Activated naive CD8-positive, alpha-beta T cell treated with anti-CD3 and anti-CD28 coated beads for 36 hours (primary cell): Measurements from ENCODE around the gene DBNL. TPM values are rescaled to one million over a fixed set of nuclear protein-coding genes. Genes with fewer than 3 reads are reported as not detected.

Source experiments
- DNase-seq: peaks from one replicate; pipeline ENCODE4 v3.0.0; 2021
- H3K27ac Mint-ChIP-seq: one replicate; pipeline ENCODE4 v1.8.0; 2022; ENCODE audit warnings: mild to moderate bottlenecking, moderate library complexity, mixed read lengths
- H3K27me3 Mint-ChIP-seq: one replicate; pipeline ENCODE4 v1.8.0; 2022; ENCODE audit warnings: mild to moderate bottlenecking, mixed read lengths
- H3K36me3 Mint-ChIP-seq: one replicate; pipeline ENCODE4 v1.8.0; 2021; ENCODE audit warnings: mild to moderate bottlenecking, mixed read lengths
- H3K4me1 Mint-ChIP-seq: one replicate; pipeline ENCODE4 v1.8.0; 2021; ENCODE audit warnings: mixed read lengths
- H3K4me3 Mint-ChIP-seq: one replicate; pipeline ENCODE4 v1.8.0; 2022; ENCODE audit warnings: mild to moderate bottlenecking, moderate library complexity, mixed read lengths
- H3K9me3 Mint-ChIP-seq: one replicate; pipeline ENCODE4 v1.8.0; 2022; ENCODE audit warnings: mixed read lengths
- total RNA-seq, 2 experiments: library from RNA; stranded (reverse); gene quantifications; one replicate each; pipeline ENCODE4 v1.2.3, GENCODE V29; 2021

The DBNL gene
- total RNA-seq, 2 experiments from 2014 or later: 131 to 136 TPM

DNA sequence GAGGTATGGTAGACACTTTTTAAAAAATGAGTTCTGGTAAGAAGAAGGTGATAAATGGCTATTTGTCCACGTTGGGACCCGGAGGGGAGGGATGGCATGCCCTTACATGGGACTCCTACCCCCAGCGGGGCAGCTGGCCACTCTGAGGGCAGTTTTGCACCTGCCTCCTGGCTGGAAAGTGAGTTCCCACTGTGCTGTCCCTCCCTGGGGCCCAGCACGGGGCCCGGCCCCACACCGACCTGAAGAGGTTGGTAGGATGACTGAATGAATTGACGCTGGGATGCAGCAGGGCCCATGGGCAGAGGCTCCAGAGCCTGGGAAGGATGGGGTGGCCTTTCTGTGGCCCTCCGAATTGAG, 59.0 kb downstream of the DBNL start:
- H3K9me3 Mint-ChIP-seq: no peaks in the 10 kb centered on the region
- H3K27me3 Mint-ChIP-seq: no peaks in the 10 kb centered on the region
- no peak overlapping the region for H3K27ac Mint-ChIP-seq
- DNase-seq: no peak
- H3K4me1 Mint-ChIP-seq: peaks cover 17% of the 10 kb centered on the region
- H3K36me3 Mint-ChIP-seq: peaks cover 2% of the 10 kb centered on the region
- H3K4me3 Mint-ChIP-seq: peak overlapping the region; percentile 62

DNA sequence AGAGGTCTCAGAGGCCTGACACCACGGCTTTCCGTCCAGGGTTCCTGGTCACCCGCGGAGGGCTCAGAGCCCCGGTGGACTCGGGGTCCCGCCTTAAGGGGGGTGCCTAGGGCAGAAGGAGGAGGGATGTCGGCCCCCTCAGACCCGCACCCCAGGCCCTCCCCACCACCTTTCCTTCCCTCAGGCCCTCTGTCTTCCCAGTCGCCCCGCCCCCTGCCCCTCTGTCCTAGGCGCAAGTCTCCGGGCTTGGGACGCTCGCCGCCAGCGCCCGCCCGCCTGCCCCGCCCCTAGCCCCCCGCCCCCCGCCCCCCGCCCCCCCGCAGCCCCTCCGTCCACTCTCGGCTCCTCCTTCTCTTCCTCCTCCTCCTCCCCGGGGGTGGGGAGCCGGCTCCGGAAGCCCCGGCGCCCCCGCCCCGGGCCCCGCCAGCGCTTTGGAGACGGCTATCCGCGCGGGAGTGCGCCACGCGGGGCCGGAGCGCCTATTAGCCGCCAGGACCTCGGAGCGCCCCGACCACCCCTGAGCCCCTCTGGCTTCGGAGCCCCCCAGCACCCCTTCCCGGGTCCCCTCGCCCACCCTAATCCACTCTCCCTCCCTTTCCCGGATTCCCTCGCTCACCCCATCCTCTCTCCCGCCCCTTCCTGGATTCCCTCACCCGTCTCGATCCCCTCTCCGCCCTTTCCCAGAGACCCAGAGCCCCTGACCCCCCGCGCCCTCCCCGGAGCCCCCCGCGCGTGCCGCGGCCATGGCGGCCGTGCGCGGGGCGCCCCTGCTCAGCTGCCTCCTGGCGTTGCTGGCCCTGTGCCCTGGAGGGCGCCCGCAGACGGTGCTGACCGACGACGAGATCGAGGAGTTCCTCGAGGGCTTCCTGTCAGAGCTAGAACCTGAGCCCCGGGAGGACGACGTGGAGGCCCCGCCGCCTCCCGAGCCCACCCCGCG, 59.7 kb downstream of the DBNL start, which contains the start of gene AEBP1:
TSS of gene AEBP1 (plus strand) at position 423 of the 937 bp plus-strand sequence. CDS start at position 744, 321 bp downstream.
- H3K27ac Mint-ChIP-seq: peak within 1 kb of the TSS; percentile 66
- peak; percentile 53 for DNase-seq
- H3K27me3 Mint-ChIP-seq: no peaks in the 10 kb centered on the region
- no peaks in the 10 kb centered on the region for H3K9me3 Mint-ChIP-seq
- H3K36me3 Mint-ChIP-seq: peaks cover 2% of the 10 kb centered on the region
- H3K4me3 Mint-ChIP-seq: peak within 1 kb of the TSS; percentile 86
- peaks cover 15% of the 10 kb centered on the region for H3K4me1 Mint-ChIP-seq

DNA sequence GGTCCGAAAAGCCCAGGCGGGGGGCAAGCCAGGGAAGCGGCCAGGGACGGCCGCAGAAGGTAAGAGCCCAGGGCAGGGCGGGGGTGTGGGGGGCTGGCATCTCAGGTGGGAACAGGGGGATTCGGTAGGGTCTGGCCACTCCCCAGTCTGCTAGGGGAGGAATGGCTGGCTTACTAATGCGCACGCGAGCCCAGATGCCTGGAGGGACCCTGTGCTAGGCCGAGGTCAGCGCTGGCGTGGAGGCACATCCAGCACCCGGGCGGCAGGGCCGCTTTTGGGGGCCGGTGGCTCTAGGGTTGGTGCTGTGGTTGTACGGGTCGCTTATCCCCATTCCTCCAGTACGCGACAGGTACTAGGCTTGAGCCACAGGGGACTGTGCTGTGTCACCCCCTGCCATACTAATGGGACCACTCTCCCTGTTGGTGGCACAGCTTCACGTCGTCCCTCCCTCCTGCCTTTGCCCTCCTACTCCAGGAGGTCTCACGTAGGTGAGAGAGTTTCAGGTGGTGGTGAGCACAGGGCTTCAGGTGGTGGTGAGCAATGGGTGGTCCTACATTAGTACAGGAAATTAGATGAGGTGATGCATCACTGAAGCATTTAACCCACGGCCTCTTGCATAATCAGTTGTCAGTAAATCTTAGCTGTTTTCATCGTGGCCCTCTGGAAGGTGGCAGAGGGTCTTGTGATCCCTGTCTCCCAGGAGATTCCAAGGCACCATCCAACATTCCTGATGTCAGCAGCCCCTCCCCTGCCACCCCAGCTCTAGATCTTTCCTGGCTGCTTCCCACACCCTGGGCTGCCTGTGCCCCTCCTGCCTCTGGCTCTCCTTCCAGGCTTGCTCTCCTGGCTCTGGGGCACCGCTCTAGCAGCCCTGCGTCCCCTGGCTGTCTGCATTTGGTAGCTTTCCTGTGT, 60.6 kb downstream of the DBNL start:
- Mint-ChIP-seq H3K36me3 (peaks cover 2% of the 10 kb centered on the region), H3K27ac (peak overlapping the region; percentile 64), H3K9me3 (no peaks in the 10 kb centered on the region), H3K4me3 (peak overlapping the region; percentile 86), H3K27me3 (no peaks in the 10 kb centered on the region), H3K4me1 (peaks cover 15% of the 10 kb centered on the region)
- no peak for DNase-seq

DNA sequence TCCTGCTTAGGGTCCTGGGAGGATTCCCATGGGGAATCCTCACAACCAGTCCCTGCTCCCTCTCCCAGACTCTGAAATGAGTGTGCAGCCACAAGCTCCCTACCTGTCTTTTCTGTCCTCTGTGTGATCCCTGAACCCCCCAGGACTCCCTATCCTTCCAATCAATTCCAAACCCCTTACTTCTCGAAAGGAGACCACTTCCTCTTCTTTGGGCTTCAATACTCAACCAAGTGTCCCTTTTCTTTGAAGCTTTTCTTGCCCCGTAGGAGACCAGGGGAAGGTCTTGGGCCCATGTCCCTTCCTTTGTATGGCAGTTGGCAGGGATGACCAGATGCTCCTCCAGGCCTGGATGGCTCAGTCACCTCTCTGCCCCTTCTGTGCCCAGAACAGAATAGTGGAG, 61.3 kb downstream of the DBNL start:
- Mint-ChIP-seq H3K9me3 (no peaks in the 10 kb centered on the region), H3K4me1 (peaks cover 15% of the 10 kb centered on the region), H3K4me3 (peak overlapping the region; percentile 86), H3K36me3 (peaks cover 2% of the 10 kb centered on the region), H3K27me3 (no peaks in the 10 kb centered on the region), H3K27ac (peak overlapping the region; percentile 35)
- DNase-seq: no peak

- H3K27ac Mint-ChIP-seq: no peak overlapping the region
- DNase-seq: no peak
- H3K36me3 Mint-ChIP-seq: peaks cover 2% of the 10 kb centered on the region
- H3K4me3 Mint-ChIP-seq: peak overlapping the region; percentile 86
- peaks cover 15% of the 10 kb centered on the region for H3K4me1 Mint-ChIP-seq
- H3K9me3 Mint-ChIP-seq: no peaks in the 10 kb centered on the region
- no peaks in the 10 kb centered on the region for H3K27me3 Mint-ChIP-seq
Measured at GRCh38 chr7:44106311-44107065, 62.0 kb downstream of the DBNL start.

- Mint-ChIP-seq H3K4me3 (no peak overlapping the region), H3K27me3 (no peaks in the 10 kb centered on the region), H3K9me3 (no peaks in the 10 kb centered on the region), H3K36me3 (peaks cover 8% of the 10 kb centered on the region), H3K27ac (no peak overlapping the region), H3K4me1 (peaks cover 15% of the 10 kb centered on the region)
- no peak for DNase-seq
Measured at GRCh38 chr7:44107116-44107960, 62.8 kb downstream of the DBNL start.

DNA sequence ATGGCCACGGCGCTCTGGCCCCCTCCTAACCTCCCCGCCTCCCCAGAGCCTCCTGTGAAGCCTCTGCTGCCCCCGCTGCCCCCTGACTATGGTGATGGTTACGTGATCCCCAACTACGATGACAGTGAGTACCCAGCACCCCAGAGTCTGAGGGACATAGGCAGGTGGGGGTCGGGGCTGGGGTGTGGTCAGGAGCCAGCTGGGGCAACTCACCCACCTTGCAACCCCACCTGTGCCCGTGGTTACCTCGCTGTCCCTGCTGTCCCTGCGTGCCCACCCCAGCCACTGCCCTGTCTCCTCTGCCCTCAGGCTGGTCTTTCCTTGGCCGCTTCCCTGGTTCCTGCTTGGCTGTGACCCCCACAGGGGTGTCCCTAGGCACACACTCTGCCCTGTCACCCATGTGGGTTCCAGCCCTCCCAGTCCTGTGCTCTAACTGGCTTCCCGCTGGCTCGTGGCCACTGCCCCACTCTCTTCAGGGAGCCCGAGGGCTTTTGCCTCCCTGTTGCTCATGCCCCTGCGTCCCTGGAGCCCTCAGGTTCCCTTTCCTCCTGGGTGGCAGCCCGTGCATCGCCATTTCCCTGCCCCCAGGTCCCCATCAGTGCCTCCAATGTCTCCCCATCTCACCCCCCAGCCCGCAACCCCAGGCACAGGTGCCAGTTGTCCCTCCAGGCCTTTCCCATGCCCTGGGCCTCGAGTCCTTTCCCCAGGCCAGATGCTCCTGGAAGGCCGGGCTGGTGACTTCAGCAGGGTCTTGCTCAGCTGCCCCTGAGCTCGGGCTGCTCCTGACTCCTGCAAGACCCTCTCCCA, 63.7 kb downstream of the DBNL start:
- H3K27ac Mint-ChIP-seq: no peak overlapping the region
- H3K9me3 Mint-ChIP-seq: no peaks in the 10 kb centered on the region
- peaks cover 17% of the 10 kb centered on the region for H3K36me3 Mint-ChIP-seq
- no peaks in the 10 kb centered on the region for H3K27me3 Mint-ChIP-seq
- no peak overlapping the region for H3K4me3 Mint-ChIP-seq
- no peak for DNase-seq
- peaks cover 15% of the 10 kb centered on the region for H3K4me1 Mint-ChIP-seq

DNA sequence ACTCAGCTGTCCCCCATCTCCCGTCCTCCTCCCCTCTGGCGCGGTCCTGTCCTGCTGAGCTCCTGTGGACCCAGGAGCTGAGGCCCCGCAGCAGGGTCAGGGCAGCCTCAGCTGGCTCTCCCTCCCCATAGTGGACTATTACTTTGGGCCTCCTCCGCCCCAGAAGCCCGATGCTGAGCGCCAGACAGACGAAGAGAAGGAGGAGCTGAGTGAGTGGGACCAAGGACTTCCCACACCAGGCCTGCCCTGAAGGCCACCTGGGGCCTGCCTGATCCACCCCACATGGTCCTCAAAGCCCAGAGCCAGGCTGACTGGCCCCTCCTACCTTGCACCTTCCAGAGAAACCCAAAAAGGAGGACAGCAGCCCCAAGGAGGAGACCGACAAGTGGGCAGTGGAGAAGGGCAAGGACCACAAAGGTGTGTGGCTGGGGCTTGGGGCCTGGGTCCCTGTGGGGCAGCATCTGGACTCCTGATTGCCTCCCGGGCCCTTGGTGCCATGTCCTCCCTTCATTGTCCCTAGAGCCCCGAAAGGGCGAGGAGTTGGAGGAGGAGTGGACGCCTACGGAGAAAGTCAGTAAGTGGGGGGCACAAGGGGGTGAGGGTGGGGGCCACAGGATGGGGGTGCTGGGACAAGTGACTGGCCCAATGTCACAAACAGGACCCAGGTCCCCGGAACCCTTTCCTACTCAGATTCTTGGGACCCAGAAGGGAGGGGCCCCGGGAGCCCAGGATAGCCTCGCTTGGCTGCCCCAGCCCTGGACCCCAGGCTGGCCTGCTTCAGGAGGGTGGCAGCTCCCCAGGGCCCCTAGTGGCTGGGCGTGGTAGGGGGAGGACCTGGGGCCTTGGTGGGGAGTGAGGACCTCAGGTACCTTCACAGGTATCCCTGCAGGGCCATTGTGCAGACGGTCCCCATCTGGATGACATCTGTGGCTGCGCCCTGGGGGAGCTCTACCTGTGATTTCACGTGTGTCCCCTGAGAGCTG, 64.6 kb downstream of the DBNL start:
- DNase-seq: no peak
- peaks cover 13% of the 10 kb centered on the region for H3K4me1 Mint-ChIP-seq
- H3K27ac Mint-ChIP-seq: no peak overlapping the region
- no peaks in the 10 kb centered on the region for H3K27me3 Mint-ChIP-seq
- no peaks in the 10 kb centered on the region for H3K9me3 Mint-ChIP-seq
- peaks cover 23% of the 10 kb centered on the region for H3K36me3 Mint-ChIP-seq
- H3K4me3 Mint-ChIP-seq: no peak overlapping the region

- no peaks in the 10 kb centered on the region for H3K27me3 Mint-ChIP-seq
- DNase-seq: no peak
- no peak overlapping the region for H3K27ac Mint-ChIP-seq
- no peaks in the 10 kb centered on the region for H3K9me3 Mint-ChIP-seq
- peaks cover 25% of the 10 kb centered on the region for H3K36me3 Mint-ChIP-seq
- H3K4me3 Mint-ChIP-seq: no peak overlapping the region
- H3K4me1 Mint-ChIP-seq: peaks cover 13% of the 10 kb centered on the region
Measured at GRCh38 chr7:44109991-44110390, 65.5 kb downstream of the DBNL start.

DNA sequence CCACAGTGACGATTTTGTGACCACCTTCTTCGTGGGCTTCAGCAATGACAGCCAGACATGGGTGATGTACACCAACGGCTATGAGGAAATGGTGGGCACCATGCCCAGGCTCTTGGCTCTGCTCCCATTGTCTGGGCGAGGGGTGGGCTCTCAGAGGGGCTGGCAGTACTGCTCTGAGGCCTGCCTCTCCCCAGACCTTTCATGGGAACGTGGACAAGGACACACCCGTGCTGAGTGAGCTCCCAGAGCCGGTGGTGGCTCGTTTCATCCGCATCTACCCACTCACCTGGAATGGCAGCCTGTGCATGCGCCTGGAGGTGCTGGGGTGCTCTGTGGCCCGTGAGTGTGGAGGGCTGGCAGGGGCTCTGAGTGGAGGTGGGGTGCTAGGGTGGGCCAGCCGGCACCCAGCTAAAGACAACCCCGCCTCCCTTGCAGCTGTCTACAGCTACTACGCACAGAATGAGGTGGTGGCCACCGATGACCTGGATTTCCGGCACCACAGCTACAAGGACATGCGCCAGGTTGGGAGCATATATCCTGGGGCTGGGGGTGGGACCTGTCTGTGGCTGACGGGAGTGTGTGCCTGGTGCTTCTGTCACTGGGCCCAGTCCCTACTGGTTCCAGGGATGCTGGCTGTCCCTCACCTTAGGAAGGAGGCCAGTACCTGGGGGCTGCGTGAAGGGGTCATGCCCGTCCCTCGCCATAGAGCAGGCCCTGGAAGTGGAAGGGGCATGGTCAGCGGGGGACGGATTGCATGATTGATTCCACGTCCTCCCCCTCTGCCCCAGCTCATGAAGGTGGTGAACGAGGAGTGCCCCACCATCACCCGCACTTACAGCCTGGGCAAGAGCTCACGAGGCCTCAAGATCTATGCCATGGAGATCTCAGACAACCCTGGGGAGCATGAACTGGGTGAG, 66.5 kb downstream of the DBNL start:
- H3K9me3 Mint-ChIP-seq: no peaks in the 10 kb centered on the region
- H3K4me3 Mint-ChIP-seq: no peak overlapping the region
- no peaks in the 10 kb centered on the region for H3K27me3 Mint-ChIP-seq
- no peak overlapping the region for H3K27ac Mint-ChIP-seq
- H3K4me1 Mint-ChIP-seq: peaks cover 4% of the 10 kb centered on the region
- peaks cover 25% of the 10 kb centered on the region for H3K36me3 Mint-ChIP-seq
- DNase-seq: no peak
